DOHH2 (cell line): Measurements from ENCODE around the gene IGSF22.

Experiments
- H3F3A ChIP-seq: fragments of 200-600 bp; sonication (generic), shearing (Covaris generic); 2 replicates; pipeline ENCODE4 v1.6.0; 2016; ENCODE audit warnings: antibody characterized with exemption, mild to moderate bottlenecking; ENCODE audit not compliant: control insufficient read depth, insufficient read depth
- H3K27ac ChIP-seq: fragments of 200-600 bp; sonication (generic); 2 replicates; pipeline ENCODE4 v1.5.1; 2014; ENCODE audit warnings: low read depth, mild to moderate bottlenecking, low read length, moderate library complexity
- H3K27me3 ChIP-seq: fragments of 200-600 bp; sonication (generic); 2 replicates; pipeline ENCODE4 v1.6.1; 2014; ENCODE audit warnings: mild to moderate bottlenecking, low read length, mixed read lengths; ENCODE audit not compliant: control insufficient read depth
- H3K36me3 ChIP-seq: fragments of 200-600 bp; sonication (generic); 2 replicates; pipeline ENCODE4 v1.6.1; 2014; ENCODE audit warnings: mild to moderate bottlenecking, low read length, moderate library complexity, mixed read lengths; ENCODE audit not compliant: control insufficient read depth
- H3K4me1 ChIP-seq: fragments of 200-600 bp; sonication (generic); 2 replicates; pipeline ENCODE4 v1.6.1; 2014; ENCODE audit warnings: mild to moderate bottlenecking, low read length, mixed read lengths; ENCODE audit not compliant: control insufficient read depth
- H3K4me2 ChIP-seq: fragments of 200-600 bp; sonication (generic); 2 replicates; pipeline ENCODE4 v1.6.0; 2014; ENCODE audit warnings: mild to moderate bottlenecking, low read length, moderate library complexity
- H3K4me3 ChIP-seq: fragments of 200-600 bp; sonication (generic); 2 replicates; pipeline ENCODE4 v1.5.1; 2014; ENCODE audit warnings: mild to moderate bottlenecking, low read length, mixed read lengths
- H3K79me2 ChIP-seq: fragments of 200-600 bp; sonication (generic); 2 replicates; pipeline ENCODE4 v1.6.1; 2014; ENCODE audit warnings: mild to moderate bottlenecking, low read length, mixed read lengths; ENCODE audit not compliant: control insufficient read depth
- H3K9me2 ChIP-seq: fragments of 200-600 bp; sonication (generic); replicated peaks from 2 replicates; pipeline ENCODE4 v1.6.1; 2014; ENCODE audit warnings: mild to moderate bottlenecking, low read length, mixed read lengths; ENCODE audit not compliant: control insufficient read depth
- H3K9me3 ChIP-seq: fragments of 200-600 bp; sonication (generic); 2 replicates; pipeline ENCODE4 v1.6.1; 2014; ENCODE audit warnings: antibody characterized with exemption, low read length, mixed read lengths; ENCODE audit not compliant: control insufficient read depth, insufficient read depth
- H4K20me1 ChIP-seq: fragments of 200-600 bp; sonication (generic); 2 replicates; pipeline ENCODE4 v1.6.0; 2014; ENCODE audit warnings: low read depth, mild to moderate bottlenecking, antibody characterized with exemption, low read length, moderate library complexity; ENCODE audit not compliant: control insufficient read depth, insufficient read depth
- CTCF ChIP-seq: fragments of 200-600 bp; sonication (generic); IDR thresholded peaks from one replicate; pipeline ENCODE4 v1.5.1; 2014; ENCODE audit warnings: antibody characterized with exemption, mild to moderate bottlenecking, low read depth, low read length; ENCODE audit not compliant: poor library complexity, severe bottlenecking
- EZH2phosphoT487 ChIP-seq: fragments of 200-600 bp; sonication (generic); IDR thresholded peaks from 2 replicates; pipeline ENCODE4 v1.6.1; 2017; ENCODE audit warnings: borderline replicate concordance, mild to moderate bottlenecking, antibody characterized with exemption, low read length, moderate library complexity, mixed read lengths

Gene IGSF22

GRCh38 chr11:18715476-18715875 is 10.5 kb downstream of the IGSF22 start:
- Histone ChIP-seq H3K27ac (no peak overlapping the region), H3K27me3 (peaks cover 11% of the 10 kb centered on the region; the same call in 1 of the 2 replicates), H3K79me2 (no peaks in the 10 kb centered on the region), H3K4me3 (no peak overlapping the region), H4K20me1 (no peaks in the 10 kb centered on the region), H3K36me3 (no peaks in the 10 kb centered on the region), H3K4me2 (no peak overlapping the region), H3K4me1 (no peaks in the 10 kb centered on the region), H3F3A (no peaks in the 10 kb centered on the region), H3K9me2 (no peaks in the 10 kb centered on the region), H3K9me3 (no peaks in the 10 kb centered on the region)
- TF ChIP-seq EZH2phosphoT487 (no peak), CTCF (no peak)

DNA sequence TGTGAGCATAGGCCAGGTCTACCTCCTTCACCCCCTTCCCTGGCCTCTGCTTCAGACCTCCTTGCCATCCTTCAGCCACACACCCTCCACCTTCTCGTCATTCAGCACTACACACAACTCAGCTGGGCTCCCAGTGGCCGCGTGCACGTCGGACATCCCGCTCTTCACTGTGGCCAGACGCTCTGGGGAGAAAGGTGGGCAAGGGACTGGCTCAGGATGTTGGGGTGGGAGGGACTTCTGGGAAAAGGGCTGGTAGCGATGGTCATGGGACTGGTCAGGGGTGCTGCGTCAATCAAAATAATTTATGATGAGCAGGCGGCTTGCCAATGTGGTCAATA is 11.6 kb downstream of the IGSF22 start:
- H3K4me1 ChIP-seq: no peaks in the 10 kb centered on the region
- H3K36me3 ChIP-seq: no peaks in the 10 kb centered on the region
- no peaks in the 10 kb centered on the region for H4K20me1 ChIP-seq
- H3K4me2 ChIP-seq: no peak overlapping the region
- no peaks in the 10 kb centered on the region for H3K79me2 ChIP-seq
- H3F3A ChIP-seq: no peaks in the 10 kb centered on the region
- H3K4me3 ChIP-seq: no peak overlapping the region
- peaks cover 9% of the 10 kb centered on the region; the same call in 1 of the 2 replicates for H3K27me3 ChIP-seq
- H3K27ac ChIP-seq: no peak overlapping the region
- no peaks in the 10 kb centered on the region for H3K9me2 ChIP-seq
- no peaks in the 10 kb centered on the region for H3K9me3 ChIP-seq
- no peak for TF ChIP-seq EZH2phosphoT487
- TF ChIP-seq CTCF: no peak

DNA sequence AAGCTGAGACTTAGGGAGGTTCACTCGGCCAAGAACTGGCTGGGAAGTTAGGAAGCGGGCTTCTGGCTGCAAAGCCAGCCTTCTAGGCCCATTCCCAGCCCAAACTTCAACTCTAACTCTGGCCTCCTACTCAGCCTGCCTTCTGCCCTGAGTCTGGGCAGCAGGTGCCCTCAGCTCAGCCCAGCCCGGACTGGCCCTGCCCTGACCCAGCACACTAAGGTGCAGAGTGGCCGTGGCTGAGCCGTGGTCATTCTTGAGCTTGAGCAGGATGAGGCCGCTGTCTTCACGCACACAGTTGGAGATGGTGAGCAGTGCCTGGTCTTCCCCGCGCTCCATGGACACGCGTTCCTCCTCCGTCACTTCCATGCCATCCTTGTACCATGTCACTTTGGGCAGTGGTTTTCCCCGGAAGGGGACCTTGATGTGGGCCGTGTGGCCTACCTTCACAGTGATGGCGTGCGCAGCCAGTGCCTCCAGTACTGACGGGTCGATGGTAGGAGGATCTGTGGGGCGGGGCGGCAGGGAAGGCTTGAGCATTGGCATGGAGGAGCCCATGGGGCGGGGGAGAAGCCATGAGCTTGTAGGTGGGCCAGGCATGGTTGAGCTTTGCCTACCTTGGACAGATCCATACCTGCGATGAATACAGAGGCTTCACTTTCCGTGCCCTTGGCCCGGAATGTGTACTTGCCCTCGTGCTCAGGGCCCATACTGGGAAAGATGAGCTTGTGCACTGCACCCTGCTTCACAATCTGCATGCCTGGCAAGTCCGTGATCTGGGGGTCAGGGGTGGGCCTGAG is 12.1 kb downstream of the IGSF22 start:
- H3K27ac ChIP-seq: no peak overlapping the region
- no peaks in the 10 kb centered on the region for H3K4me1 ChIP-seq
- H3K79me2 ChIP-seq: no peaks in the 10 kb centered on the region
- H3K9me2 ChIP-seq: no peaks in the 10 kb centered on the region
- no peaks in the 10 kb centered on the region for H4K20me1 ChIP-seq
- TF ChIP-seq EZH2phosphoT487 (no peak), CTCF (no peak)
- H3K9me3 ChIP-seq: no peaks in the 10 kb centered on the region
- peaks cover 11% of the 10 kb centered on the region; the same call in 1 of the 2 replicates for H3K27me3 ChIP-seq
- no peaks in the 10 kb centered on the region for H3F3A ChIP-seq
- H3K4me2 ChIP-seq: no peak overlapping the region
- H3K4me3 ChIP-seq: no peak overlapping the region
- no peaks in the 10 kb centered on the region for H3K36me3 ChIP-seq

DNA sequence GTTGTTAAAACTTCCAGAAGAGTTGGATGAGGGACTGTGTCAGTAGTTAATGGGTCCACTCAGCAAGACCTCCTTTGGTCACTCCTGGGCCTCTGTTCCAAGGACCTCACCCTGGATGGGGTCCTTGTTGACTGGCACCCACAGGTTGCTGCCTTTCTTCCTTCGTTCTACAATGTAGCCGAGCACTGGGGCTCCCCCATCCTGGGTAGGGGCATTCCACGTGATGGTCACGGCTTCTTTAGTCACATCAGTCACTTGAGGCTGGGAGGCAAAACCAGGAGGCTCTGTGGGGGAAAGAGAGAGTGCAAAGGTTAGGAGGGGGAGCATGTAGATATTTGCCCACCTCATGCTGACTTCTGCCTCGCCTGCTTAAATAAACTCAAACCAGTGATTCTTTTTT is 15.4 kb downstream of the IGSF22 start:
- Histone ChIP-seq H3K4me2 (no peak overlapping the region), H4K20me1 (no peaks in the 10 kb centered on the region), H3K4me1 (peaks cover 14% of the 10 kb centered on the region), H3F3A (no peaks in the 10 kb centered on the region; the same call in 1 of the 2 replicates), H3K27me3 (peaks cover 32% of the 10 kb centered on the region), H3K79me2 (no peaks in the 10 kb centered on the region), H3K27ac (no peak overlapping the region), H3K9me3 (no peaks in the 10 kb centered on the region), H3K4me3 (no peak overlapping the region), H3K36me3 (no peaks in the 10 kb centered on the region), H3K9me2 (no peaks in the 10 kb centered on the region)
- no peak for TF ChIP-seq CTCF
- TF ChIP-seq EZH2phosphoT487: no peak
